Measurements from ENCODE around the gene NOL4. TPM values are rescaled to one million over a fixed set of nuclear protein-coding genes. Genes with fewer than 3 reads are reported as not detected.

NOL4 gene
- total and polyA plus RNA-seq, 10 of the 15 experiments (the other 5 are each of a cell fraction or from before 2014, with no cell fraction given), result 1.3 to 10.0 (median 6.3) TPM

DNA sequence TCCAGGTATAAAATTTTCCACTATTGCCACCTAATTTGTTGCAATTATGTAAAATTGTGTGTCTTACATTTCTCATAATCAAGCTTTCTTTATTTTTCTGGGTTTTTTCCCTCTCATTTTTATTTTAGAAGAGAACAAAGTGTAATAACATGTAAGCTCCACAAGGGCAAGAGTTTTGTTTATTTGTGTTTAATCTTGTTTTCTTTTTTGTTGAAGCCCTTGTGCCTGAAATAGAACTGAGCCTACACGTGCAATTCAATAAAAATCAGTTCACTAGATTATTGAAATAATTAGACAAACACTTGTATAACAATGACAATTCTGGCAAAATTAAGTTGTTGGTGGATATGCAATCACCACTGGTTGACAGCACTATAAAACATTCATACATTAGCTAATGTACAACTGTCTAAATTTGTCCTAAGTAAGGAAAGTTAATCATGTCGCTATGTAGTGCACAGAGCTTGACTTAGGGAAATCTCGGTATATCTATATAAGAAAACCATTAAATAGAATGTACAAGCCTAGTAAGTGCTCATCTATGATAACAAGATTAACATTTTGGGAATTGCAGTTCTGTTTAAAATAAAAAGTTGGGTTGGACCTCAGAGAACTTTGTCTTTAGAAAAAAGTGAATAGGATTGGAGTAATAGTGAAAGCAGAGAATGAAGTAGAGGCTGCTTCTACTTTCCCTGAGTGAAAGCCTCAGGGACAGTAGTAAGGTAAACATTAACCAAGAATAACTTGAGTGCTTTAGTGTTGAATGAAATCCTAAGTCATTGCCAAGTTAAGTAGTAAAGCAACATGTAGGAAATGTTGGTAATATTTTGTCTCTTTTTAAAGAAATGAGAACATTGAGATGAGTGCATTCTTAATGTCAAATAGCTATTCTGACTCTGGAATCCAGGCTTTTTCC is 37.4 kb upstream of the NOL4 start:
- DNase-seq (ENCODE audit: low read depth, low spot score) (no peak), ATAC-seq (peak; percentile 96), FAIRE-seq (peak; percentile 68)
- Histone ChIP-seq H3K27ac (ENCODE audit: control insufficient read depth, insufficient read depth) (no peak overlapping the region), H3K4me1 (ENCODE audit: control insufficient read depth, insufficient read depth, low read length) (no peaks in the 10 kb centered on the region), H2AFZ (ENCODE audit: control insufficient read depth, low read depth, low read length) (no peak overlapping the region), H4K20me1 (ENCODE audit: control insufficient read depth, insufficient read depth) (no peaks in the 10 kb centered on the region), H3K36me3 (ENCODE audit: control insufficient read depth in 2 of 2, insufficient read depth in 2 of 2, low read length in 1 of 2) (no peaks in the 10 kb centered on the region), H3K4me2 (ENCODE audit: control insufficient read depth, insufficient read depth) (no peak overlapping the region), H3K79me2 (ENCODE audit: control insufficient read depth, insufficient read depth, low read length) (no peaks in the 10 kb centered on the region), H3K9me3 (replicated peaks; ENCODE audit: control insufficient read depth, insufficient read depth, low read length) (no peaks in the 10 kb centered on the region), H3K27me3 (replicated peaks in 1 of 2; ENCODE audit: control insufficient read depth in 2 of 2, insufficient read depth in 2 of 2, low read length in 1 of 2) (no peaks in the 10 kb centered on the region), H3K4me3 (no peak overlapping the region), H3K9ac (ENCODE audit: control insufficient read depth, insufficient read depth, low read length) (no peak overlapping the region)
- in situ Hi-C loops (cut with MboI), result no loop called here
- POLR2A ChIA-PET, result no interaction called here
- SMC1A ChIA-PET (ENCODE audit: uncharacterized antibody, unreplicated experiment), result interaction anchor here (0.8 to 2.3 kb wide), 12 partner anchors 18 to 139 kb away, joined by 3 to 12 read pairs (median 4); partner anchors contain the start of gene NOL4
- 8% methylated on average over 3 of the region's 3 CpGs for WGBS (ENCODE audit: insufficient coverage, insufficient replicate concordance, low lambda C conversion rate, missing lambda C conversion rate)
- CTCF ChIA-PET, result interaction anchor here (0.7 to 1.9 kb wide), 8 partner anchors 15 to 60 kb away, joined by 3 to 10 read pairs (median 3); partner anchors contain the start of gene NOL4
- RAD21 ChIA-PET (ENCODE audit: unreplicated experiment), result interaction anchor here (1.8 to 2.0 kb wide), 2 partner anchors 60 to 139 kb away, joined by 5 to 6 read pairs; no protein-coding TSS in a partner anchor
- TF ChIP-seq, protein P1, sequence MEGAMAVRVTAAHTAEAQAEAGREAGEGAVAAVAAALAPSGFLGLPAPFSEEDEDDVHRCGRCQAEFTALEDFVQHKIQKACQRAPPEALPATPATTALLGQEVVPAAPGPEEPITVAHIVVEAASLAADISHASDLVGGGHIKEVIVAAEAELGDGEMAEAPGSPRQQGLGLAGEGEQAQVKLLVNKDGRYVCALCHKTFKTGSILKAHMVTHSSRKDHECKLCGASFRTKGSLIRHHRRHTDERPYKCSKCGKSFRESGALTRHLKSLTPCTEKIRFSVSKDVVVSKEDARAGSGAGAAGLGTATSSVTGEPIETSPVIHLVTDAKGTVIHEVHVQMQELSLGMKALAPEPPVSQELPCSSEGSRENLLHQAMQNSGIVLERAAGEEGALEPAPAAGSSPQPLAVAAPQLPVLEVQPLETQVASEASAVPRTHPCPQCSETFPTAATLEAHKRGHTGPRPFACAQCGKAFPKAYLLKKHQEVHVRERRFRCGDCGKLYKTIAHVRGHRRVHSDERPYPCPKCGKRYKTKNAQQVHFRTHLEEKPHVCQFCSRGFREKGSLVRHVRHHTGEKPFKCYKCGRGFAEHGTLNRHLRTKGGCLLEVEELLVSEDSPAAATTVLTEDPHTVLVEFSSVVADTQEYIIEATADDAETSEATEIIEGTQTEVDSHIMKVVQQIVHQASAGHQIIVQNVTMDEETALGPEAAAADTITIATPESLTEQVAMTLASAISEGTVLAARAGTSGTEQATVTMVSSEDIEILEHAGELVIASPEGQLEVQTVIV (IDR thresholded peaks at IDR 0.05; ENCODE audit: borderline replicate concordance, partially characterized antibody), result no peak
- TF ChIP-seq JUNB (IDR thresholded peaks at IDR 0.05), result peak; percentile 41
- peak in 1 of 2 experiments; percentile 35; a peak in 1 of 4 replicates for TF ChIP-seq EP300 (IDR thresholded peaks at IDR 0.05; ENCODE audit: borderline replicate concordance in 1 of 2, control insufficient read depth in 1 of 2, low read depth in 2 of 2, low read length in 2 of 2)
- peak; percentile 25; the same call in 1 of the 2 replicates for TF ChIP-seq DPF2 (IDR thresholded peaks at IDR 0.05)
- TF ChIP-seq ATF7 (IDR thresholded peaks at IDR 0.05; ENCODE audit: low read depth), result peak; percentile 23; the same call in 1 of the 2 replicates
- TF ChIP-seq, protein P2, sequence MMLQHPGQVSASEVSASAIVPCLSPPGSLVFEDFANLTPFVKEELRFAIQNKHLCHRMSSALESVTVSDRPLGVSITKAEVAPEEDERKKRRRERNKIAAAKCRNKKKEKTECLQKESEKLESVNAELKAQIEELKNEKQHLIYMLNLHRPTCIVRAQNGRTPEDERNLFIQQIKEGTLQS (IDR thresholded peaks at IDR 0.05; ENCODE audit: borderline replicate concordance, extremely low read depth, low read depth, low read length), result no peak
- TF ChIP-seq, protein P3, sequence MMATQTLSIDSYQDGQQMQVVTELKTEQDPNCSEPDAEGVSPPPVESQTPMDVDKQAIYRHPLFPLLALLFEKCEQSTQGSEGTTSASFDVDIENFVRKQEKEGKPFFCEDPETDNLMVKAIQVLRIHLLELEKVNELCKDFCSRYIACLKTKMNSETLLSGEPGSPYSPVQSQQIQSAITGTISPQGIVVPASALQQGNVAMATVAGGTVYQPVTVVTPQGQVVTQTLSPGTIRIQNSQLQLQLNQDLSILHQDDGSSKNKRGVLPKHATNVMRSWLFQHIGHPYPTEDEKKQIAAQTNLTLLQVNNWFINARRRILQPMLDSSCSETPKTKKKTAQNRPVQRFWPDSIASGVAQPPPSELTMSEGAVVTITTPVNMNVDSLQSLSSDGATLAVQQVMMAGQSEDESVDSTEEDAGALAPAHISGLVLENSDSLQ (IDR thresholded peaks at IDR 0.05), result 0 out of 2 replicates have a peak, but pooled peaks have one; percentile 11
- intact Hi-C loops (cut with micrococcal nuclease; ENCODE audit: unreplicated experiment), result no loop called here
- no TSS peak for BruUV-seq (replicated peaks)
